Natural killer cell (primary cell): ENCODE data around the gene MGAT5B. TPM values are rescaled to one million over a fixed set of nuclear protein-coding genes. Genes with fewer than 3 reads are reported as not detected.

Source experiments
- ATAC-seq, 3 donors: fragments of 150-1000 bp in 2 of 3; fragments of 200-7000 bp in 1 of 3; cut with Tn5 transposase; 1 replicate in 1 of 3; 2 replicates in 2 of 3; pipeline ENCODE4 v1.10.0; 2021; ENCODE audit warnings: mild to moderate bottlenecking in 2 of 3, moderate library complexity in 2 of 3
- DNase-seq, 2 donors: peaks; one replicate each; pipeline versions ENCODE4 v3.0.0 to v3.0.0-alpha.2; 2013 to 2021; ENCODE audit warnings: mixed read lengths in 1 of 2
- H3K27ac ChIP-seq: one replicate; pipeline ENCODE4 v1.5.1; 2013; ENCODE audit warnings: mild to moderate bottlenecking, low read length
- H3K27me3 ChIP-seq: one replicate; pipeline ENCODE4 v1.6.1; 2013; ENCODE audit warnings: low read length; ENCODE audit not compliant: control insufficient read depth, insufficient read depth
- H3K36me3 ChIP-seq: one replicate; pipeline ENCODE4 v1.6.1; 2013; ENCODE audit warnings: low read length; ENCODE audit not compliant: control insufficient read depth, insufficient read depth
- H3K4me1 ChIP-seq: one replicate; pipeline ENCODE4 v1.6.1; 2013; ENCODE audit warnings: low read length; ENCODE audit not compliant: control insufficient read depth, insufficient read depth
- H3K4me3 ChIP-seq: one replicate; pipeline ENCODE4 v1.5.1; 2013; ENCODE audit warnings: low read length
- H3K9me3 ChIP-seq: one replicate; pipeline ENCODE4 v1.6.1; 2013; ENCODE audit warnings: low read length; ENCODE audit not compliant: control insufficient read depth, insufficient read depth
- H3K27ac Mint-ChIP-seq, 2 donors: one replicate each; pipeline ENCODE4 v1.8.0; 2022; ENCODE audit warnings: mild to moderate bottlenecking in 2 of 2, mixed read lengths in 2 of 2, moderate library complexity in 1 of 2
- H3K27me3 Mint-ChIP-seq, 2 donors: one replicate each; pipeline ENCODE4 v1.8.0; 2022; ENCODE audit warnings: low read depth in 2 of 2, mixed read lengths in 2 of 2
- H3K36me3 Mint-ChIP-seq: one replicate; pipeline ENCODE4 v1.8.0; 2022; ENCODE audit warnings: mixed read lengths
- H3K4me1 Mint-ChIP-seq, 2 donors: one replicate each; pipeline ENCODE4 v1.8.0; 2022; ENCODE audit warnings: mixed read lengths in 2 of 2
- H3K4me3 Mint-ChIP-seq: one replicate; pipeline ENCODE4 v1.8.0; 2022; ENCODE audit warnings: mild to moderate bottlenecking, moderate library complexity, mixed read lengths
- H3K9me3 Mint-ChIP-seq, 2 donors: one replicate each; pipeline ENCODE4 v1.8.0; 2022; ENCODE audit warnings: mixed read lengths in 2 of 2
- WGBS: methylation state at CpG from one replicate; pipeline ENCODE4 v1.1.7; 2013; ENCODE audit warnings: missing lambda C conversion rate; ENCODE audit not compliant: insufficient coverage; 5-methylcytosine and 5-hydroxymethylcytosine counted together
- intact Hi-C: fragments of 100-400 bp; cut with micrococcal nuclease; formaldehyde crosslinking; loops from one replicate; pipeline ENCODE4 v1.14.2; 2022
- total RNA-seq, 4 donors: library from RNA; stranded (reverse); fragments of 120-200 nt in 1 of 4; gene quantifications; one replicate each; pipeline versions ENCODE4 v1.2.3 to v1.2.4, GENCODE V29; 2013 to 2022
- TF ChIP-seq, protein P1 (sequence below): fragments of 200-600 bp; IDR thresholded peaks from one replicate; pipeline ENCODE4 v1.8.0; 2022; ENCODE audit warnings: antibody characterized with exemption

MGAT5B gene
- total RNA-seq, 3 donors from 2014 or later (not counting 1 experiment from before 2014, with no cell fraction given) = not detected

DNA sequence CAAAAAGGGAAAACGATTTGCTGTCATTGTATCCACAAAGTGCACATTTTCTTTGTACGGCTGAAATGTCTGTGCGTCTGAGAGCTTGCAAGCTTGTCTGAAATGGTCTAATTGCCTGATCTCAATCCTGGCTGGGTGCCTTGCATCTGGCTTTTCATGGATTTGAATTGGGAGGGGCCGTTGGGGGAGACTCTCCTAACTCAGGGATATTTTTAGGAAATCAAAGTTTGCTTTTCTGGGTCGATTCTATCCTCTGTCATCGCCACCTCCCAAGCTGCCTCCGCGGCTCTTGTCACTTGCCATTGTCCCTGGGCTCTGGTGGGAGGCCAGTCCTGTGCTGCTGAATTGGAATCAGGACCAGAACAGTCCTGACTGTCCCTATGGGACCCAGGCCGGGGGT lies 33.3 kb upstream of the MGAT5B start:
- H3K36me3 Mint-ChIP-seq = no peaks in the 10 kb centered on the region
- peaks cover 5 to 11% of the 10 kb centered on the region in 2 donors for H3K4me1 Mint-ChIP-seq
- Histone ChIP-seq H3K4me1 (peaks cover 8% of the 10 kb centered on the region), H3K36me3 (no peaks in the 10 kb centered on the region), H3K27me3 (no peaks in the 10 kb centered on the region), H3K27ac (no peak overlapping the region), H3K4me3 (no peak overlapping the region), H3K9me3 (no peaks in the 10 kb centered on the region)
- intact Hi-C loops = no loop called here
- TF ChIP-seq, protein P1, sequence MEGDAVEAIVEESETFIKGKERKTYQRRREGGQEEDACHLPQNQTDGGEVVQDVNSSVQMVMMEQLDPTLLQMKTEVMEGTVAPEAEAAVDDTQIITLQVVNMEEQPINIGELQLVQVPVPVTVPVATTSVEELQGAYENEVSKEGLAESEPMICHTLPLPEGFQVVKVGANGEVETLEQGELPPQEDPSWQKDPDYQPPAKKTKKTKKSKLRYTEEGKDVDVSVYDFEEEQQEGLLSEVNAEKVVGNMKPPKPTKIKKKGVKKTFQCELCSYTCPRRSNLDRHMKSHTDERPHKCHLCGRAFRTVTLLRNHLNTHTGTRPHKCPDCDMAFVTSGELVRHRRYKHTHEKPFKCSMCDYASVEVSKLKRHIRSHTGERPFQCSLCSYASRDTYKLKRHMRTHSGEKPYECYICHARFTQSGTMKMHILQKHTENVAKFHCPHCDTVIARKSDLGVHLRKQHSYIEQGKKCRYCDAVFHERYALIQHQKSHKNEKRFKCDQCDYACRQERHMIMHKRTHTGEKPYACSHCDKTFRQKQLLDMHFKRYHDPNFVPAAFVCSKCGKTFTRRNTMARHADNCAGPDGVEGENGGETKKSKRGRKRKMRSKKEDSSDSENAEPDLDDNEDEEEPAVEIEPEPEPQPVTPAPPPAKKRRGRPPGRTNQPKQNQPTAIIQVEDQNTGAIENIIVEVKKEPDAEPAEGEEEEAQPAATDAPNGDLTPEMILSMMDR = no peak
- WGBS = 88% methylated on average over 9 of the region's 9 CpGs
- peaks cover 0 to 3% of the 10 kb centered on the region in 2 donors for H3K27me3 Mint-ChIP-seq
- no peak overlapping the region for H3K27ac Mint-ChIP-seq
- ATAC-seq = no peak
- no peak overlapping the region for H3K4me3 Mint-ChIP-seq
- H3K9me3 Mint-ChIP-seq = no peaks in the 10 kb centered on the region
- no peak for DNase-seq

DNA sequence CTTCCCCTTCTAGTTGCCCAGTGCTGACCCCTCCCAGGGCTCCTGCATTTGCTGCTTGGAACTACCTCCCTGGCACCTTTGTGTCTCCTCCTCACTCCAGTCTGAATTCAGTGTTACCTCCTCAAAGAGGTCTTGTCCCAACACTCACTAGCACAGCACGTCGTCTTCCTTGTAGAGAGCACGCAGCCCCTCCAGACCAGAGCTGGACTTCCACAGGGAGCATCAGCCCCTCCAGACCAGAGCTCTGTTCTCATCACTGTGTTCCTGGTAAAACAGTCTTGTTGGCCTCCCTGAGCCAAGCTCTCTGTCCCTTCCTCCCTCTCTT lies 27.8 kb upstream of the MGAT5B start:
- Histone ChIP-seq H3K4me3 (no peak overlapping the region), H3K36me3 (no peaks in the 10 kb centered on the region), H3K4me1 (peaks cover 16% of the 10 kb centered on the region), H3K9me3 (no peaks in the 10 kb centered on the region), H3K27me3 (peaks cover 15% of the 10 kb centered on the region), H3K27ac (no peak overlapping the region)
- Mint-ChIP-seq H3K9me3 (no peaks in the 10 kb centered on the region), H3K4me3 (peak overlapping the region; percentile 14), H3K27me3 (peaks cover 24 to 25% of the 10 kb centered on the region in 2 donors), H3K4me1 (peaks cover 16 to 24% of the 10 kb centered on the region in 2 donors), H3K27ac (peak overlapping the region in 1 of 2 donors; percentile 3), H3K36me3 (no peaks in the 10 kb centered on the region)
- ATAC-seq = no peak
- TF ChIP-seq, protein P1 = no peak
- peak in 1 of 2 donors; percentile 12 for DNase-seq
- intact Hi-C loops = no loop called here
- 31% methylated on average over 3 of the region's 3 CpGs for WGBS

DNA sequence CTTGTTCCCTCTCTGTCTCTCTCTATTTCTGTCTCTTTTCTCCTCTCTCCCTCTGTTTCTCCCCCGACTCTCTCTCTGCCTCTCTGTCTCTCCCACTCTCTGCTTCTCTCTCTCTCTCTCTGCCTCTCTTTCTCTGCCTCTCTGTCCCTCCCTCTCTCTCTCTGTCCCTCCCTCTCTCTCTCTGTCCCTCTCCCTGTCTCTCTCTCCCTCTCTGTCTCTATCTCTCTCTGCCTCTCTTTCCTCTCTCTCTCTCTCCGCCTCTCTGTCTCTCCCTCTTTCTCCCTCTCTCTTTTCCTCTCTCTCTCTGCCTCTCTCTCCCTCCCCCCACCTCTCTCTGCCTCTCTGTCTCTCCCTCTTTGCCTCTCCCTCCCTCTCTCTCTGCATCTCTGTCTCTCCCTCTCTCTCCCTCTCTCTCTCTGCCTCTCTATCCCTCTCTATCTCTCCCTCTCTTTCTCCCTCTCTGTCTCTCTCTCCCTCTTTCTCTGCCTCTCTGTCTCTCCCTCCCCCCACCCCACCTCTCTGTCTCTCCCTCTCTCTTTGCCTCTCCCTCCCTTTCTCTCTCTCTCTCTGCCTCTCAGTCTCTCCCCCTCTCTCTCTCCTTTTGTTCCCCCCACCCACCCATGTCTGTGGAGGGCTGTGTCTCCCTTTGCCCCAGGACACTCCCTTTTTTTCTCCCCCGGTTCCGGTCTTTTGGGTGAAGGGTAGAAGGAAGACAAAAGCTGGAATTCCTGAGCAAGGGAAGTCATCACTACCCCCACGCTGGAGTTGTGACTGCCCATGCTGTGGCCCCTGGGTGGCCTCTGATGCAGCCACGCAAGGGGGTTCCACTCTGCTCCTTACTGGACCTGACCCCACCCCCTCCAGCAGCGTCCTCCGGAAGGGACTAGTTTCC lies 27.1 kb upstream of the MGAT5B start:
- peaks cover 15% of the 10 kb centered on the region for H3K27me3 ChIP-seq
- H3K4me3 Mint-ChIP-seq = peak overlapping the region; percentile 25
- H3K9me3 ChIP-seq = no peaks in the 10 kb centered on the region
- H3K27ac Mint-ChIP-seq = peak overlapping the region in 1 of 2 donors; percentile 3
- no peak for ATAC-seq
- H3K4me1 ChIP-seq = peaks cover 16% of the 10 kb centered on the region
- no peak overlapping the region for H3K27ac ChIP-seq
- H3K36me3 Mint-ChIP-seq = no peaks in the 10 kb centered on the region
- WGBS = 25% methylated on average over 6 of the region's 8 CpGs
- no peak for DNase-seq
- peaks cover 16 to 24% of the 10 kb centered on the region in 2 donors for H3K4me1 Mint-ChIP-seq
- peaks cover 24 to 25% of the 10 kb centered on the region in 2 donors for H3K27me3 Mint-ChIP-seq
- TF ChIP-seq, protein P1 = no peak
- no peaks in the 10 kb centered on the region for H3K36me3 ChIP-seq
- intact Hi-C loops = no loop called here
- H3K4me3 ChIP-seq = no peak overlapping the region
- no peaks in the 10 kb centered on the region for H3K9me3 Mint-ChIP-seq
